ENCODE results near the gene TPD52L1.

The TPD52L1 gene

DNA sequence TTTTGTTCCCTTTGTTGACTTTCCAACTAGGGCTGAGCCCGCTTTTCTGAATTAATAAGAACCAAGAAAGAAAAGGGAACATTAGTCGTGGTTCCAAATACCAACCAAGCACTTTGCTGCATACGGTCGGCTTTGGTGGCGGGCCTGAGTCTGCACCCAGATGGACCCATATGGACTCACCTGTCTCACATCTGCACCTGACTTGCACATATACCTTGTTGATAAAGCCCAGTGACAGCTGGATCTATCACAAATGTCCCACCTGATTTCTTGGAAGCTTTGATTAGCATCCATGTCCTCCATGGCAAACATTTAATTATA, 39.0 kb downstream of the TPD52L1 start:
- TF ChIP-seq, protein P1, sequence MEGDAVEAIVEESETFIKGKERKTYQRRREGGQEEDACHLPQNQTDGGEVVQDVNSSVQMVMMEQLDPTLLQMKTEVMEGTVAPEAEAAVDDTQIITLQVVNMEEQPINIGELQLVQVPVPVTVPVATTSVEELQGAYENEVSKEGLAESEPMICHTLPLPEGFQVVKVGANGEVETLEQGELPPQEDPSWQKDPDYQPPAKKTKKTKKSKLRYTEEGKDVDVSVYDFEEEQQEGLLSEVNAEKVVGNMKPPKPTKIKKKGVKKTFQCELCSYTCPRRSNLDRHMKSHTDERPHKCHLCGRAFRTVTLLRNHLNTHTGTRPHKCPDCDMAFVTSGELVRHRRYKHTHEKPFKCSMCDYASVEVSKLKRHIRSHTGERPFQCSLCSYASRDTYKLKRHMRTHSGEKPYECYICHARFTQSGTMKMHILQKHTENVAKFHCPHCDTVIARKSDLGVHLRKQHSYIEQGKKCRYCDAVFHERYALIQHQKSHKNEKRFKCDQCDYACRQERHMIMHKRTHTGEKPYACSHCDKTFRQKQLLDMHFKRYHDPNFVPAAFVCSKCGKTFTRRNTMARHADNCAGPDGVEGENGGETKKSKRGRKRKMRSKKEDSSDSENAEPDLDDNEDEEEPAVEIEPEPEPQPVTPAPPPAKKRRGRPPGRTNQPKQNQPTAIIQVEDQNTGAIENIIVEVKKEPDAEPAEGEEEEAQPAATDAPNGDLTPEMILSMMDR (IDR thresholded peaks at IDR 0.05; ENCODE audit: low read depth, low read length, missing control alignments) = no peak
- H3K4me3 ChIP-seq (replicated peaks; ENCODE audit: low read depth, low read length) = no peak overlapping the region
- DNase-seq (ENCODE audit: extremely low read depth, low read depth) = no peak

DNA sequence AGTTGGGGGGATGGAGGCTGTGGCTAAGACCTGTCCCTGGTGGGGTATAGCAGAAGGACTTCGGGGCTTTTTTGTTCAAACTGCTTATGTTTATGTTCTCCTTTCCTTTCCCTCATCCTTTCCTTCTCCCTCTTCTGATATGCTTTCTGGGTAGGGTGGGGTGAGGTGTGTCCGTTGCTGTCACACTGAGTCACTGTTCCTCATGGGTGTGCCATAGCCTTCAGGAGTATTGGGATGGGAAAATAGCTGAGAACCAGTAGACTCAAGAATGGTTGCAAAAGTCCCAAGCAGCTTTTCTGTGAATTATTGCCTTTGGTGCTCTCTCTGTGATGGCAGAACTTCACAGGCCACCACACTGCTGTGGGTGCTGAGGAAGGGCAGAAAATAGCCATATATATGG, 39.6 kb downstream of the TPD52L1 start:
- no peak overlapping the region for H3K4me3 ChIP-seq (replicated peaks; ENCODE audit: low read depth, low read length)
- no peak for DNase-seq (ENCODE audit: extremely low read depth, low read depth)
- TF ChIP-seq, protein P1 (IDR thresholded peaks at IDR 0.05; ENCODE audit: low read depth, low read length, missing control alignments) = no peak

DNA sequence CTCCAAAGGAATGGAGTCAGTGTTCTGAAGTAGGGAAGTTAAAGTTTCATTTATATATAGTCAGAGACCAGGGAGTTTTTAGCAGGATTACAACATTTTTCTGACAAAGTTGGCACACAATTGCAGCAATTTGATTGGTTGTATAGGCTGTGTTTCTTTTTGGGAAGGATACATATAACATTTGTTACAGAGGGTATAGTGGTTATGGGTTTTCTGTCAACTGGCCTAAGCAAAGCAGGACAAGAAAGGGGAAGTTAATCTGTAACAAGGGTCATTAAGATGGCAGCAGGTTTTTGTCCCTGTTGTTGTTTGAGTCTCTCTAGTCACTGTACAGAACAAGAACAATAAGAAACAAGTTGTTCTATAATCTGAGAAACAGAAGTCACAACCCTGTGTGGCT, 41.4 kb downstream of the TPD52L1 start:
- TF ChIP-seq, protein P1 (IDR thresholded peaks at IDR 0.05; ENCODE audit: low read depth, low read length, missing control alignments) = no peak
- H3K4me3 ChIP-seq (replicated peaks; ENCODE audit: low read depth, low read length) = no peak overlapping the region
- no peak for DNase-seq (ENCODE audit: extremely low read depth, low read depth)

DNA sequence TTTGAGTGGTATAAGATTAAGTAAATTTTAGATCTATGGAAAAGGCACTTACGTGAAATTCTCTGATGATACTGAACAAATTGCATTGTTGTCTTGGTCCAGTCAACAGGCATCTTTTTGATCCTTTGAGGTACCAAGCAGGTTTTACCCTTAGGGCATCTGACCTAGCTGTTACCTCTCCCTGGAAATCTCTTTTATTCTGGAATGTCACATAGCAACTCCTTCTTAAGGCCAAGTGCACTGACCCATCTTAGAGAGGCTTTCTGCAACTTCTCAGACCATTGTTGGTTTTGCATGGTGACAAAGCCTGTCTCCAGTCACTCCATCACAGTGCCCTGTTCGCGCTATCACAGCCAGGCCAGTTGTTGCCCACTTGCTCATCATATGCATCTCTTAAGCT, 42.0 kb downstream of the TPD52L1 start:
- H3K4me3 ChIP-seq (replicated peaks; ENCODE audit: low read depth, low read length) = no peak overlapping the region
- no peak for DNase-seq (ENCODE audit: extremely low read depth, low read depth)
- TF ChIP-seq, protein P1 (IDR thresholded peaks at IDR 0.05; ENCODE audit: low read depth, low read length, missing control alignments) = no peak

DNA sequence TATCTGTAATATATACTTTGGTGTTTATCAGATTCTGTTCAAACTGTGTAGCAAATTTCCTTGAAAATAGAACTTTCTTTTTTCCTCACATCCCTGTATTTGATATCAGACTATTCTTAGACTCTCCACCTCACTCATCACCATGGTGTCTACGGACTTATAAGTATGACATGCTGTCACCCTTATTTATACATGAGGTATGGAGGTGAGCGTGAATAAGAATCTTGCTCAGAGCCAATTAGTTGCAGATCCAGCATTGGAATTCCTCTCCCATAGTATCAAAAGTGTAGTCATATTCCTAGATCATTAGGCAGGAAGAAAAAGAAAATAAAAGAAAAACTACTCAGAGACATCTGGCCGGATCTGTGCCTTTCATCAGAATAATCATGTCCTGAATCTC, 43.0 kb downstream of the TPD52L1 start:
- no peak overlapping the region for H3K4me3 ChIP-seq (replicated peaks; ENCODE audit: low read depth, low read length)
- TF ChIP-seq, protein P1 (IDR thresholded peaks at IDR 0.05; ENCODE audit: low read depth, low read length, missing control alignments) = no peak
- no peak for DNase-seq (ENCODE audit: extremely low read depth, low read depth)

DNA sequence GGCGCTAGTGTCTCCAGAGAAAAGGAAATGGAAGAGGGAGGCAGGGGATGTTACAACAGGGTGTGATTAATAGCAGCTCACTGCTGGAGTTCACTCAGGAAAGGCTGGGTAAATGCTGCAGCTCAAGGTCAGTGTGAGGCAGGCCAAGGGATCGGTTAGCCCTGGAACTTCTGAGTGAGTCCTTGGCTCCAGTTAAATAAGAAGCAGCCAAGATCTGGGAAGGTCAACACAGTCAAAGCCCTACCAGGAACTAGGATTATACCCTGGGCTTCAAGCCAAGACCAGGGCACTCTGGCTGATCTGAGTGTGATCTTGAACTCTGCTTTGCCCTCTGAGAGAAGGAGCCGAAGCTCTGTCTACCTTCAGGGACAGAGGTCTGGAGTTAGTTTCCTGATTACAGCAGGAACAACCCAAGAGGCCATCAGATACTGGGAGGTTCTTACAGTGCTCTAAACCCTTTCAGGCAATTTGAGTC, 44.3 kb downstream of the TPD52L1 start:
- H3K4me3 ChIP-seq (replicated peaks; ENCODE audit: low read depth, low read length) = no peak overlapping the region
- DNase-seq (ENCODE audit: extremely low read depth, low read depth) = no peak
- TF ChIP-seq, protein P1 (IDR thresholded peaks at IDR 0.05; ENCODE audit: low read depth, low read length, missing control alignments) = no peak

DNA sequence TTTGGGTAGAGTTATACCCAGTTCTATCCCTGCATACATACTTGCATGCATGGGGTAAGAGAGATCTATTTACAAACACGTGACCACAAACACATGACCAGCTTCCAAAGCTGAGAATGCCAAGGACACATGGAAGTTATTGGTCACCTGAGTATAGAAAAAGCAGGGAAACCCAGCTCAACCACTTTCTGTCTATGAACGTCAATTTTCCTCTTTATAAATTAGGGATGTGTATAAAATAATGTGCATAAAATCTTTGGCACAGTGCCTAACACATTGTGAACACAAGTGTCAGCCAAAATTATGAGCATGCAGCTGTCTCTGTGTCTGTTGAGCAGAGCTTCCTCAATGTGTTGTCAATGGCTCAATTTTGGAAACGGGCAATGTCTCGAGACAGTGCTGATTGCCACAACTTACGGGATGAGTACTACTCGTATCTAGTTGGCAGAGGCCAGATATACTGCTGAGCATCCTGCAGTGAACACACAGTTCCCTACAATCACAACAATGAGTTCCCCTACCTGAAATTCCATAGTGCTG, 44.9 kb downstream of the TPD52L1 start:
- H3K4me3 ChIP-seq (replicated peaks; ENCODE audit: low read depth, low read length) = no peak overlapping the region
- no peak for DNase-seq (ENCODE audit: extremely low read depth, low read depth)
- TF ChIP-seq, protein P1 (IDR thresholded peaks at IDR 0.05; ENCODE audit: low read depth, low read length, missing control alignments) = no peak
